HUES6 (cell line): ENCODE data around the gene NCS1.

Experiments
- H3K27ac ChIP-seq: 2 replicates; pipeline ENCODE4 v1.7.0; 2013; ENCODE audit warnings: low read depth, mild to moderate bottlenecking, low read length, inconsistent platforms
- H3K27me3 ChIP-seq: 2 replicates; pipeline ENCODE4 v1.6.1; 2013; ENCODE audit warnings: low read length; ENCODE audit not compliant: control insufficient read depth, insufficient read depth
- H3K36me3 ChIP-seq: 2 replicates; pipeline ENCODE4 v1.6.1; 2013; ENCODE audit warnings: low read length; ENCODE audit not compliant: control insufficient read depth, insufficient read depth
- H3K4me1 ChIP-seq: 2 replicates; pipeline ENCODE4 v1.6.1; 2013; ENCODE audit warnings: low read length; ENCODE audit not compliant: control insufficient read depth, insufficient read depth
- H3K4me3 ChIP-seq: 2 replicates; pipeline ENCODE4 v1.5.1; 2013; ENCODE audit warnings: low read depth, low read length
- H3K9ac ChIP-seq: one replicate; pipeline ENCODE4 v1.6.1; 2013; ENCODE audit warnings: mild to moderate bottlenecking, low read length
- H3K9me3 ChIP-seq: 2 replicates; pipeline ENCODE4 v1.6.1; 2013; ENCODE audit warnings: low read depth, low read length; ENCODE audit not compliant: control insufficient read depth, insufficient read depth

The NCS1 gene

DNA sequence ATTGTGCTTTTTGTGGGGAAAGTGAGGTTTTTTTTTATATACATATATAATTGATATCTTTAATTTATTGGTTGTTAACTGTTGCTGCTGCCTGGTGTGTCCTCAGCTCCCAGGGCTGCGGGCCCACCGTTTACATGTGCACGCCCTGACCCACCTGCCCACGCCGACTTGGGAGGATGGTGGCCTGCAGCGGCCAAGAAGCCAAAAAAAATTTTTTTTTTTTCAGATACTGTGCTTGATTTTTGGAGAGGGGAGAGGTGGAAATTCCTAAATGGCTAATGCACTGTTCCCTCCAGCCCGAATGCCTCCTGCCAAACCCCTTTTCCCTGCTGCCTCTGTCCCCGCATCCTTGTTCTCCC is 61.4 kb downstream of the NCS1 start:
- Histone ChIP-seq H3K36me3 (peaks cover 33% of the 10 kb centered on the region), H3K9me3 (no peaks in the 10 kb centered on the region), H3K4me3 (no peak overlapping the region), H3K9ac (no peak overlapping the region), H3K27ac (no peak overlapping the region), H3K27me3 (no peaks in the 10 kb centered on the region), H3K4me1 (peaks cover 3% of the 10 kb centered on the region; the same call in 1 of the 2 replicates)

DNA sequence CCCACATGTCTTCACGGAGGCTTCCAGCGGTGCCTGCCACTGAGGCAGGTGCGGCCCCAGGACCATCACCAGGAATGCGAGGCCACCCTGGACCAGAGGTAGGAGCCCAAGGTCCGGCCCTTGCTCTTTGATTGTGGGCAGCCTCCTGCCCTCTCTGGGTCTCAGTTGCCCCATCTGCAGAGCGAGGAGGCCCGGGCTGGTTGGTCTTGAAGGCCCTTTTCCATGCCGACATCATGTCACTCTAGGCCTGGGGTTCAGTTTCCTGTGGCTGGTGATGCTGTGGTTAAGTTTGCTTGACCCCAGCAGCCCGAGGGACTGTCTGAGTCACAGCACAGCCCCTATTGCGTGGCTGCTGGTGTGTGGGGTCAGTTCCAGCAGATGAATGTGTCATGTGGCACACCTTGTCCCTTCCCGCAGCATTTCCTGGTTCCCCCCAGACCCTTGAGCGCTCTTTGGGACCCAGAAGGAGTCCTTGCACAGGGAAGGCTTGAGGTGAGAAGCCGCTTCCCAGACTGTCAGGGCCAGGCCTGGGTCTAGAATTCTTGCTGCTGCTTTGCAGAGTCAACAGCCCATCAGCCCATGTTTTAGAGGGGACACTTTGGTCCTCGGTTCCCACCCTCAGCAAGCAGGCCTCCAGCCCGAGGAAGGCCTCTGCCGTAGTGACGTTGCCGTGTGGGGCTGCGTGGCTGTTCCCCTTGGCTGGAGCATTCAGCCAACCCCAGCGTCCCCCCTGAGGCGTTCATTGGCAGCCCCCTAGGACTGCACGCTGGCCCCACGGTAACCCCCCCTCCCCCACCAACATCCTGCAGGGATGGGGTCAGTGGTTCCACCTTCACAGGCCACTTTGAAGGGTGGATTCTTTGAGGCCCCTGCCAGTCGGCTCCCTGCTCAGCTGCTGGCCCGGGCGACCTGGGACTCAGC is 62.4 kb downstream of the NCS1 start:
- no peak overlapping the region for H3K27ac ChIP-seq
- H3K9ac ChIP-seq, result no peak overlapping the region
- no peak overlapping the region for H3K4me3 ChIP-seq
- H3K4me1 ChIP-seq, result peaks cover 6% of the 10 kb centered on the region; the same call in 1 of the 2 replicates
- no peaks in the 10 kb centered on the region for H3K27me3 ChIP-seq
- peaks cover 31% of the 10 kb centered on the region for H3K36me3 ChIP-seq
- H3K9me3 ChIP-seq, result no peaks in the 10 kb centered on the region

DNA sequence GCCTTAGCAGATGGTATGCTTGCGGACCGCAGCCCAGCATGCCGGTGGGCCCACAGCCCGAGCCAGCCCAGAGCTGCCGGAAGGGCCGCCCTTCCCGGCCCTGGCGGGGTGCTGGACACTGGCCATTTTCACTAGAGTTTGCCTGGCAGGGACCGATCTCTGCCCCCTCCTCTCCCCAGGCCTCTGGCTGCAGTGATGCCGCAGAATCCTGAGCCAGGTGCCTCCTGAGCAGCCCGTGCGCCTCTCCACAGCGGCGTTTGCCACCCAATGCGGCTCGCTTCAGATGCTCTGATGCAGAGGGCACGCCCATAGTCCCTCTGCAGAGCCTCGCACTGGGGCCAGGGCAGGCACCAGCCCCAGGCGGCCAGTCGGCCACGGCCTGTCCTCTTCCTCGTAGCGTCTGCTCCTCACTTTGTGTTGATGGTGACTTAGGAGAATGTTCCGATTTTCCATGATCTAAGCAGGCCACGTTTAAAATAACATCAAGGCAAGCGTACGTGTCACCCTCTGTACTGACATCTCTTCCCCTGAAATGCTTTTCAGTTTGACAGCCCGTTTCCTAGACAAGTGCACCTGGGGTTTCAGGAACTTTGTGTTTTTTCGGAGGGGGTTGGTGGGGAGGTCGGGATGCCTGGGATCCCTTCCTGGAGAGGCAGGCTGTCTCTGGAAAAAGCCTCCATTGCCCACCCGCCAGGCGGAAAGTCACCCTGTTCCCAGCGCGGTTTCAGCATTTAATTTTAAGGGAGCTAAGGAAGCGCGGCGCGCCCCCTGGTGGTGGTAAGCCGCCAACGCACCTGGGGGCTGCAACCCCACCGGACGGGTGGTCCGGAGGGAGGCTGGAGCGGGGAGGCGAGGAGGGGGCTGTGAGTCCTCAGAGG is 63.6 kb downstream of the NCS1 start:
- Histone ChIP-seq H3K27me3 (no peaks in the 10 kb centered on the region), H3K4me1 (peaks cover 11% of the 10 kb centered on the region), H3K9ac (no peak overlapping the region), H3K36me3 (peaks cover 27% of the 10 kb centered on the region), H3K27ac (no peak overlapping the region), H3K4me3 (no peak overlapping the region), H3K9me3 (no peaks in the 10 kb centered on the region)

GRCh38 chr9:130236436-130236985 is 64.3 kb downstream of the NCS1 start:
- H3K27me3 ChIP-seq, result no peaks in the 10 kb centered on the region
- H3K4me3 ChIP-seq, result no peak overlapping the region

DNA sequence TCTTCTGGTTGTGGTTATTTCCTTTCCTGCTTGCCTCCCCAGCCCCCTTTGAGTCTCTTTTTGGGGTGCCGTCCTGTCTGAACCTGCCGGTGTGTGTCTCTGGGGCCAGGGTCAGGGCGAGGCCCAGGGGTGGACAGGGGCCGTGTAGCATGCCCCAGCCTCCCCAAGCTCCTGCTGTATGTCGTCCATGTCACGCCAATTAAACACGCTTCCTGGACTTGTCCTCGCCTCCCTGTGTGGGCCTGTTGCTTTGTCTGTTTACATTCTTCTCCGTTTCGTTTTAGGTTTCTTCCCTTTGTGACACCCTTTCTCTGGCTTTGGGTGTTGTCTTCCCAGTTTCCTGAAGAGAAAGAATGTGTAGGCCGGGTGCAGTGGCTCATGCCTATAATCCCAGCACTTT is 64.9 kb downstream of the NCS1 start:
- Histone ChIP-seq H3K9me3 (no peaks in the 10 kb centered on the region), H3K27ac (no peak overlapping the region), H3K4me3 (no peak overlapping the region), H3K4me1 (peaks cover 11% of the 10 kb centered on the region), H3K9ac (no peak overlapping the region), H3K36me3 (peaks cover 22% of the 10 kb centered on the region), H3K27me3 (no peaks in the 10 kb centered on the region)

More at GRCh38 chr9:130236436-130236985, 64.3 kb downstream of the NCS1 start:
- H3K27ac ChIP-seq, result no peak overlapping the region
- H3K36me3 ChIP-seq, result peaks cover 27% of the 10 kb centered on the region
- no peaks in the 10 kb centered on the region for H3K9me3 ChIP-seq
- peaks cover 11% of the 10 kb centered on the region for H3K4me1 ChIP-seq
- no peak overlapping the region for H3K9ac ChIP-seq

GRCh38 chr9:130237763-130238524 is 65.7 kb downstream of the NCS1 start:
- H3K9me3 ChIP-seq, result no peaks in the 10 kb centered on the region

DNA sequence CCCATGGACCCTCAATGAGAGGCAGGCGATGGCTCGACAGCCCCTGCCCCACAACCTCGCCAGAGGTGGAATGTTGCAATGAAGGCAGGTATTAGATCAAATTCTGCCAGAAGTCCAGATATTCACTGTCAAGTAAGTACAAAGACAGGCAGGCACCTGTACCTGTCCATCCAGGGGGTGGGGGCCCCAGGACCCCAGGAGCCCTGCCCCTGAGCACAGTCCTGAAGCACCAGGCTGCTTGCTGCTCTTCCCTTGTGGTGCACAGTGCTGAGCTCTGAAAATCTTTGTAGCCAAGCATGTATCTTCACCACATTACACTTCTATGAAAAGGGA is 67.1 kb downstream of the NCS1 start:
- Histone ChIP-seq H3K9ac (no peak overlapping the region), H3K4me3 (no peak overlapping the region), H3K4me1 (peaks cover 16% of the 10 kb centered on the region), H3K9me3 (no peaks in the 10 kb centered on the region), H3K36me3 (peaks cover 5% of the 10 kb centered on the region), H3K27ac (no peak overlapping the region), H3K27me3 (no peaks in the 10 kb centered on the region)

More at GRCh38 chr9:130237763-130238524, 65.7 kb downstream of the NCS1 start:
- Histone ChIP-seq H3K36me3 (peaks cover 18% of the 10 kb centered on the region), H3K27me3 (no peaks in the 10 kb centered on the region), H3K27ac (no peak overlapping the region), H3K4me3 (no peak overlapping the region), H3K9ac (no peak overlapping the region), H3K4me1 (peaks cover 15% of the 10 kb centered on the region)

DNA sequence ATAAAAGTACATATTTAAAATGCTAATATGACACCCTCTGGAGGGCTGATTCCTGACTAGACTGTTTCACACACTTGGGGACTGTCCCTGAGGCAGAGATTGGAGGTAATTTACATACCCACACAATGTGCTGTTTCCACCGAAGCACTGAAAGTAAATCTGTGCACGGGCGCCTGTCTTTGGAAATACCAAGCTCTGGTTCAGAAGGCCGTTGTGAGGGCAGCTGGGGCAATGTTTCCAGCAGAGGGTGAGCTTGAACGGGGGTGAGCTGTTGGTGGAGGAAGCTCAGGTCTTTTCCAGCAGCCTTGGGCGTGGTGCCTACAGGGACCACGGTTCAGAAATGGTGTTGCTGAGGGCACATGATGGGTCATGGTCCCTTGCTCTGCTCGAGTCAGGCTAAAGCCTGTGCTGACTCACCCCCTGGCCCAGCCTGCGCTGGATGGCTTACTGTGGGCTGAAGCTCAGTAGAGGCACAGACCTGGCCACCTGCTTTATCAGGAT is 67.6 kb downstream of the NCS1 start:
- peaks cover under 1% of the 10 kb centered on the region for H3K36me3 ChIP-seq
- H3K27me3 ChIP-seq, result no peaks in the 10 kb centered on the region
- no peaks in the 10 kb centered on the region for H3K9me3 ChIP-seq
- no peak overlapping the region for H3K27ac ChIP-seq
- no peak overlapping the region for H3K9ac ChIP-seq
- no peak overlapping the region for H3K4me3 ChIP-seq
- peaks cover 16% of the 10 kb centered on the region for H3K4me1 ChIP-seq

DNA sequence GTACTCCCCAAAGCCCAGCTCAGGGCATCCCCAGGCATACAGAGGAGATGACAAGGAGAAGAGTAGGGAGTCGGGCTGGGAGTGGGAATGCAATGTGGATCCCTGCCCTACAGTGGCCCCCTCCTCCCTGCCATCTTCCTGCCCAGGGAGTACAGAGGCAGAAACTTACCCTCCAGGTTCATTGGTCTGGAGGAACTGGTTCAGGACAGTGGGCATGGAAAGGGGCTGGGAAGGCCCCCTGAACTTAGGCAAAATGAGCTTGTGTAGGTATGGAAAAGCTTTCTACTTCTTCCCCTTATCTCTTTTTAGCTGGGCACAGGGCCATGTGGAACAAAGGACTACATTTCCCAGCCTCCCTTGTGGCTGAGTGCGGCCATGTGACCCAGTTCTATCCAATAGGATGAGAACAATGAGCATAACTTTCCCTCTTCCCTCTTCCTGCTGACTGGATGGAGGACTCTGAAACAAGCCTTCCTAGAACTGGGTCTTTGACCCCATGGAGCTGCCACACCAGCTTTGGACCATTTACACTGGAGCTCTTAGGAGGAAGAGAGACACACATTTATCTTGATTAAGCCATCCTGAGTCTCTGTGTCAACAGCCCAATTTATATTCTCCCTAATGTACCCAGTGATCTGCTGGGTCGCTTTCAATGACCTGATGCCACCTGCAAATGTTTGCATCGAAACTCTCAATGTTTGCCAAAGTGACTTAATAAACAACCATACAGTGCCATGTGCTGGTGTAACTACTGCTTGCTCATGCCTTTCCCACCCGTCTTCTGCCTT is 68.4 kb downstream of the NCS1 start:
- Histone ChIP-seq H3K9me3 (no peaks in the 10 kb centered on the region), H3K27ac (no peak overlapping the region), H3K9ac (no peak overlapping the region), H3K36me3 (no peaks in the 10 kb centered on the region), H3K4me1 (peaks cover 16% of the 10 kb centered on the region), H3K27me3 (no peaks in the 10 kb centered on the region), H3K4me3 (no peak overlapping the region)

DNA sequence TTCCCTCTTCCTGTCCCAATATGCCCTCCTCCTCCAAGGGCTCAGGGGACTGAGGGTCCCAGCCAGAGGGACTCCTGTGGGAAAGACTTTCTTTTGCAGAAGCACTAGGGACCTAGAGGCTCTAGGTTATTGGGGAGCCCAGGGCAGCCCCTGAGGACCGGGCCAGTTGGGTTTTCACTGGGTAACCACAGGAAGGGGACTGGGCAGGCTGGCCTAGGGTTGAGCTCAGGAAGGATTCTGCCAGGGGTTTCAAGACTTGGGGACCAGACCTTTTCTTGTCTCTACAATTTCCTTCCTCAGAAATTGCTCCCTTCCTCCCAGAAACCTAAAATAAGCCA is 69.0 kb downstream of the NCS1 start:
- no peak overlapping the region for H3K9ac ChIP-seq
- no peak overlapping the region for H3K4me3 ChIP-seq
- H3K27me3 ChIP-seq, result no peaks in the 10 kb centered on the region
- H3K9me3 ChIP-seq, result no peaks in the 10 kb centered on the region
- H3K27ac ChIP-seq, result no peak overlapping the region
- H3K4me1 ChIP-seq, result peaks cover 13% of the 10 kb centered on the region
- H3K36me3 ChIP-seq, result no peaks in the 10 kb centered on the region
